Thymus (tissue), 11 donors: ENCODE results near the gene KIAA1755. TPM values are rescaled to one million over a fixed set of nuclear protein-coding genes. Genes with fewer than 3 reads are reported as not detected.

Source experiments
- DNase-seq, 9 donors: peaks; one replicate each; pipeline ENCODE4 v3.0.0-alpha.2; 2013; ENCODE audit warnings: low spot score in 9 of 9, low read depth in 6 of 9, missing footprints in 1 of 9
- H3K27ac ChIP-seq, 2 donors: one replicate each; pipeline ENCODE4 v1.5.1; 2013; ENCODE audit warnings: control low read depth in 1 of 2, low read depth in 1 of 2, low read length in 1 of 2, mild to moderate bottlenecking in 1 of 2, moderate library complexity in 1 of 2
- H3K27me3 ChIP-seq, 2 donors: one replicate each; pipeline ENCODE4 v1.5.1; 2013; ENCODE audit warnings: low read length in 1 of 2; ENCODE audit not compliant: control insufficient read depth in 2 of 2, insufficient read depth in 1 of 2
- H3K36me3 ChIP-seq, 2 donors: one replicate each; pipeline ENCODE4 v1.5.1; 2013; ENCODE audit warnings: low read length in 1 of 2, mild to moderate bottlenecking in 1 of 2, moderate library complexity in 1 of 2; ENCODE audit not compliant: control insufficient read depth in 2 of 2, insufficient read depth in 2 of 2
- H3K4me1 ChIP-seq, 2 donors: one replicate each; pipeline ENCODE4 v1.5.1; 2013; ENCODE audit warnings: low read length in 2 of 2; ENCODE audit not compliant: control insufficient read depth in 2 of 2, insufficient read depth in 2 of 2
- H3K4me3 ChIP-seq, 2 donors: one replicate each; pipeline ENCODE4 v1.5.1; 2013; ENCODE audit warnings: low read length in 2 of 2, control low read depth in 1 of 2, mild to moderate bottlenecking in 1 of 2
- H3K9me3 ChIP-seq, 2 donors: one replicate each; pipeline ENCODE4 v1.5.1; 2013; ENCODE audit warnings: low read length in 1 of 2, mild to moderate bottlenecking in 1 of 2; ENCODE audit not compliant: control insufficient read depth in 2 of 2, insufficient read depth in 1 of 2
- WGBS: extraction: QIAGEN DNeasy Blood & Tissue Kit; methylation state at CpG from one replicate; pipeline ENCODE4 v1.1.7; 2013; 5-methylcytosine and 5-hydroxymethylcytosine counted together
- polyA plus RNA-seq: library from polyadenylated mRNA; stranded (reverse); fragments of 200-250 nt; gene quantifications from one replicate; pipeline ENCODE4 v1.2.3, GENCODE V29; 2013
- total RNA-seq: library from RNA; stranded (reverse); fragments of 120-200 nt; gene quantifications from one replicate; pipeline ENCODE4 v1.2.4, GENCODE V29; 2013
- donor health status: healthy.

The KIAA1755 gene
- total and polyA plus RNA-seq, 2 donors, result 0.66 to 5.5 TPM

DNA sequence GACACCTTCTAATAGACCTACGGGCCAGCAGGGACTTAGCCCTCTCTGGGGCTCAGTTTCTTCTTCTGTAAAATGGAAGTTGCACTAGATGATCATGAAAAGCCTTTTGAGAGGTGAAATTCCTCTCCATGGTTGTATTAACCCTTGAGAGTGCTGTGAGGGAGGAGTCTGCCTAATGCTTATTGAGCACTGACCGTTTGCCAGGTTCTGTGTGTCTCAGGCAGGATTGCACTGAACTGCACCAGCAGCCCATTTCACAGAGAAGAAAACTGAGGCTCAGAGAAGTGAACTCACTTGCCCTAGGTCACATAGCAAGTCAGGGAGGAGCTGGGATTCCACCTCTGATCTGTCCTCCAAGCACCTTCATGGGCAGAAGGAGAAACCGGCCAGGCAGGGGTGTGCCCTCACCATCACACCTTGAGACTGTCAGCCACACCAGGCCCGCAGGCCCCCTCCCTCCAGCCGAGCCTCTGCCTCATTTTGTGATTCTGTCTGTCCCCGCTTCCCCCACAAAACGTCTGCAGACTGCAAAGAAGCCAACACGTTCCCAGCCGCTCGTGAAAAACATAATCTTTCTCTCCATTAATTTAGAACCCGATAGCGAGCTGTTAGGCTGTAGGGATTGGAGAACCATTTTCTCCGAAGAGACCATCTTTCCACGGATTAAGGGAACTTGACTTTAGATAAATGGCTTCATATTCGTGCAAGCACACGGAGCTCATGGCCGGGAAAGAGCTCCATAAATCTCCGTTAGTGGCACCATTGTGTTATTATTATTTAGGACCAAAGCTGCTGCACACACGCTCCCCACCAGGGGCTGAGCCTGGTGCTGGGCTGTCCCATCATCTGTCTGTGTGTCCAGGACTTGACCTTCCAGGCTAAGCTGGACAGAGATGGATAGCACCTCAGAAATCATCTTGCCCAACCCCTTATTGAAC, 46.0 kb downstream of the KIAA1755 start:
- DNase-seq, result no peak
- WGBS, result 77% methylated on average over 19 of the region's 19 CpGs
- Histone ChIP-seq H3K9me3 (no peaks in the 10 kb centered on the region), H3K4me1 (peaks cover 0 to 2% of the 10 kb centered on the region in 2 donors), H3K36me3 (no peaks in the 10 kb centered on the region), H3K27ac (no peak overlapping the region), H3K27me3 (no peaks in the 10 kb centered on the region), H3K4me3 (no peak overlapping the region)

DNA sequence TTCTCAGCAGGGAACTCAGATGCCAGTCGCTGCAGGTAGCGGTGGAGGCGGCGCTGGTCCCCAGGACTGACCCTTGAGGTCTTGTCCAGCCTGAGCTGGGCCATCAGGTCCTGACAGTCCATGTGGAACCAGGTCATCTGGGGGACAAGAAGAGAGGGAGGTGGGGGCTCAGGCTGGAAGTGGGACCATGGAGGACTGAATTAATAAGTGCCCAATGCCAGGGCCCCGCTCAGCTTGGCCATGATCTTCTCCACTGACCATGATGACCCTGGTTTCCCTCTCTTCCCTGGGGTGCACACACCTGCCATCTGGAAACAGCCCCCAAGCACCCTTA, 47.0 kb downstream of the KIAA1755 start:
- no peaks in the 10 kb centered on the region for H3K9me3 ChIP-seq
- no peaks in the 10 kb centered on the region for H3K36me3 ChIP-seq
- no peaks in the 10 kb centered on the region for H3K27me3 ChIP-seq
- H3K4me1 ChIP-seq, result no peaks in the 10 kb centered on the region
- WGBS, result 99% methylated on average over 5 of the region's 5 CpGs
- H3K4me3 ChIP-seq, result no peak overlapping the region
- DNase-seq, result no peak
- H3K27ac ChIP-seq, result no peak overlapping the region

DNA sequence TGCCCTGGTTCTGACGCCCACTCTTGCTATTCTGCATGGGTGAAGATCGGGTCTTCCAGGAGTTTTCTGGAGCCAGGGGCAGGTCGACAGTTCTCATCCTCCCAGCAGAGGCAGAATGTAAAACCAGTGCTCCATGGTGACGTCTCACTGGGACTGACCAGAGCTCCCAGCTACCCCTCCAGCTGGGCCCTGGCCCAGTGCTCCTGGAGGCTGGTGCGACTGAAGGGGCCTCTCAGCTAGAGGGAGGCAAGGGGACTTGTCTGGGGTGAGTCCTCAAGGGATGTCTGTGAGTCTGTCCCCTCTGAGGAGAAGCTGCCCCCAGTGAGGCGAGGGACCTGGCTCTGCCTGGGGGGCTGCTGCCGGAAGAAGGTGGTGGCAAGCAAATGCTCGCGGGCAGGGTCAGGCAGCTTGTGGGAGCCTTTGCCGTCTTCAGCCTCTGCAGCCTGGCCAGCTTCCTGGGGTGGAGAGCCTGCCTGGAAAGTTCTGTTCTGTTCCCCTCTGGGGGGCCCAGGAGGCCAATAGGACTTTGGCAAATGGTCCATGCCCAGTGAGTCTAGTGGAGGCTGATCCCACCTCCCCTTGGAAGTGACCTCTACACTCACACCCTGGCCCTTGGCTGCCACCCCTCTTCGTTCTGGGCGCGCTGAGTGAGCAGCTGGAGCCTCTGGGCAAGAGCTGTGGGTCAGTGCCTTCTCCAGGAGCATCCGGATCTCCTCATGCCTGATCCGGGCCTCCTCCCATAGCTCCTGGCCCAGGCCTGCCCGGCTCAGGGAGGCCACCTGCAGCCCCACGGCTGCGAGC, 47.5 kb downstream of the KIAA1755 start:
- Histone ChIP-seq H3K27ac (no peak overlapping the region), H3K4me3 (no peak overlapping the region), H3K4me1 (no peaks in the 10 kb centered on the region), H3K9me3 (no peaks in the 10 kb centered on the region), H3K27me3 (no peaks in the 10 kb centered on the region), H3K36me3 (no peaks in the 10 kb centered on the region)
- 83% methylated on average over 18 of the region's 18 CpGs for WGBS
- no peak for DNase-seq

DNA sequence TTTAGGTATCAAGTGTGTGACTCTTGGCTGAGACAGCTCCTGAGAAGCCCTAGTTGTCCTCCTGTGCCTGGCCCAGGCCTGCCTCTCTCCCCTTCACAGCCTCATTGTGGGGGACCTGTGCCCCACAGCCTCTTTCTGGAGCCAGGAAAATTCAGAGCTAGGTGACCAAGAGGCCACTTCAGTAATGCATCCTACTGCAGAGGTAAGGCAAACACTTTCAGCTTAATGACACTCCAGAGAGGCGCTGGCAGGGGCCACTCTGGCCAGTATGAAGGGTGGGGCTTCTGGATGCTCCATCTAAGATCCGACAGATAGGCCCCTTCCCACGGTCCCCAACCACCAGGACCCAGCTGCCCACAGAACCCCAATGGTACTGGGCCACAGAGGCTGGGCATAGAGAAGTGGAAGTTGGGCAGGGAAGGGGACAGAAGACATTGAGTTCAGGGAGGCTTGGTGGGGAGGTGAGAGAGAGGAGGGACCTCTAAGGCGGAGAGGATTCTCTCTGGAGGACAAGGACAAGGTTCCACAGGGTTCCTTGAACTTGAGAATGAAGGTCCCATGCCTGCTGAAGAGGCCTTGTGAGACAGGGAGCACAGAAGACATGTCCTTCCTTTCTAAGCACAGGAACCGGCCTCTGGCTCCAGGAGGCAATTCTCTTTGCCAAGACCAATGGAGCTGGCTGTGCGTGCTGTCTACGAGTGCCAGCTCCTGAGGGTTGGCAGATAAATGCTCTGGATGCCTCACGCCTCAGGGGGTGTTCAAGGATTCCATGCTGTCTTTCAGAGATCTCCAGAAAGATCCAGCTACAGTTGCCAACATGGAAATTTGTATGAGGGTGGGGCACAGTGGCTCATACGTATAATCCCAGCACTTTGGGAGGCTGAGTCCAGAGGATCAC, 49.1 kb downstream of the KIAA1755 start:
- Histone ChIP-seq H3K4me1 (no peaks in the 10 kb centered on the region), H3K27ac (no peak overlapping the region)
- WGBS, result 83% methylated on average over 9 of the region's 9 CpGs

DNA sequence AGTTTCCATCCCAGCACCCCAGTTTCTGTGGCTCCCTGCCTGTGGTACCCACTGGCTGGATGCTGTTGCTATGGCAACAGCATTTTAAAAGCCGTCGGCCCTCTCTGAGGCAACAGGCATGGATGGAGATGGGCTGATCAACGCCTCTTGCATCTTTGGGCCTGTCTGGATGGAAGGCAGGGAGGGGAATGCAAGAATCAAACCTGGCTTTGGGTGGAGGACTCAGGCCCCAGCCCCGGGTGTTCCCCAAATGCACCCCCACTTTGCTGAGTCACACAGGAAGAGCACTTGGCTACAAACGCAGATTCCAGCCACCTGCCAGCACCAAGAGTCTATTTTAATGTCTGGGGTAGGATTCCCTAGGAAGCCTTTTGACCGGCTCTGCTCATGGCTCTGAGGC, 49.8 kb downstream of the KIAA1755 start:
- no peaks in the 10 kb centered on the region for H3K36me3 ChIP-seq
- H3K27ac ChIP-seq, result no peak overlapping the region
- 49% methylated on average over 6 of the region's 6 CpGs for WGBS
- no peak for DNase-seq
- no peak overlapping the region for H3K4me3 ChIP-seq
- H3K9me3 ChIP-seq, result no peaks in the 10 kb centered on the region
- H3K4me1 ChIP-seq, result no peaks in the 10 kb centered on the region
- no peaks in the 10 kb centered on the region for H3K27me3 ChIP-seq

More for the DNA sequence above, 49.1 kb downstream of the KIAA1755 start:
- H3K4me3 ChIP-seq, result no peak overlapping the region
- no peaks in the 10 kb centered on the region for H3K9me3 ChIP-seq
- no peaks in the 10 kb centered on the region for H3K27me3 ChIP-seq
- no peaks in the 10 kb centered on the region for H3K36me3 ChIP-seq
- no peak for DNase-seq

DNA sequence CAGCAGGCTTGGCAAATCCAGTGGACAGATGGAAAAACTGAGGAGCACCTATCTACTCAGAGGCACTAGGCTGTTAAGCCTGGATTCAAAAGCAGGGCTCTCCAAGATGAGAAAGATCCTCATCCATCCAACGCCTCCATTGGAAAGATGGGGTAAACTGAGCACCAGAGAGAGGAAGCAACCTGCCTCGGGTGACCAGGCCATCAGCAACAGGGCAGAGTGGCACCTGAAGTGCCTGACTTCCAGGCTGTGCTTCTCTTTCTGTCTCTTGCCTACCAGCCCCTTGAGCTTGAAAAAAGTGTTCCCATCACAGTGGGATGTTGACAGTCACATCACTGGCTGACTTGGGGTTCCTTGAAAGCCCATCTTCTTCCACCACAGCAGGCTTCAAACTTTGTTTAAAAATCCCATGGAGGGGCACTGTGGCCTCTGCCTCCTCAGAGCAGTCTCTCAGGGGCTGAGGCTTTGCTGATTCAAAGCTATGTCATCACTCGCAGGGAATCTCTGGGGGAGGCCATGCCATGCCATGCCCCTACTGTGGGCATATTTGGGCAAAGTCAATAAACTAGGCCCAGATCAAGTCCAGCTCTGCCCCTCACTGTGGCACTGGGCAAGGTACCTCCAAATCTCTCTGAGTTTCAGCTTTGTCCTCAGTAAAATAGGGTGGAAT, 50.7 kb downstream of the KIAA1755 start:
- no peaks in the 10 kb centered on the region for H3K4me1 ChIP-seq
- no peaks in the 10 kb centered on the region for H3K36me3 ChIP-seq
- no peaks in the 10 kb centered on the region for H3K27me3 ChIP-seq
- no peaks in the 10 kb centered on the region for H3K9me3 ChIP-seq
- H3K4me3 ChIP-seq, result no peak overlapping the region
- no peak overlapping the region for H3K27ac ChIP-seq
- DNase-seq, result no peak
- 92% methylated on average over 3 of the region's 3 CpGs for WGBS

DNA sequence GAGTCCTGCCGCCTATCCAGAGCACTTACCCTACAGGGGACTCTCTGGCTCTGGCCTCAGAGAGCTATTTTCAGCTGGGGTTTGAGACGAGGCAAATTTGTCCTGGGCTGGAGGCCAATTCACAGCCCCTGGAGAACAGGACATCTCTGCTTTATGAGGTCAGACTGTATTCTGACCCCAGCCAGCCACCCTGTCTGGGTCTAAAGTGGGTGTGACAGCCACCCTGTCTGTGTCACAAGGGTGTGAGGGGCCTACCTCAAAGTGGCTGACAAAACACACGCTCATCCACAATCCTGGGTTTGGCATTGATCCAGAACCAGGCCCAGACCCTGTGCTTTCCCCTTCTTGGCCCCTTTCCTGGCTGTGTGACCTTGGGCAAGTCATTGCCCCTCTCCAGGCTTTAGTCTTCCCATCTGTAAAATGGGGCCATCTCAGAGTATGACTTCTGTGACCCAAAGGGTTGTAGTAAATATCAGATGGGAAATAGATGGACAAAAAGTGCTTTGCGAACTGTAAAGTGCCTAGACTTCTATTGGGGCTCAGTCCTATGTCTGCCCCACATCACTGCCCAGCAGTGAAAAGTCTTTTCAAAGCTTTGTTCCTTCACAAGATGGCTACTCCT, 51.4 kb downstream of the KIAA1755 start:
- WGBS, result 84% methylated on average over 4 of the region's 4 CpGs
- Histone ChIP-seq H3K36me3 (no peaks in the 10 kb centered on the region), H3K4me1 (no peaks in the 10 kb centered on the region), H3K4me3 (no peak overlapping the region), H3K9me3 (no peaks in the 10 kb centered on the region), H3K27ac (no peak overlapping the region), H3K27me3 (no peaks in the 10 kb centered on the region)
- no peak for DNase-seq

DNA sequence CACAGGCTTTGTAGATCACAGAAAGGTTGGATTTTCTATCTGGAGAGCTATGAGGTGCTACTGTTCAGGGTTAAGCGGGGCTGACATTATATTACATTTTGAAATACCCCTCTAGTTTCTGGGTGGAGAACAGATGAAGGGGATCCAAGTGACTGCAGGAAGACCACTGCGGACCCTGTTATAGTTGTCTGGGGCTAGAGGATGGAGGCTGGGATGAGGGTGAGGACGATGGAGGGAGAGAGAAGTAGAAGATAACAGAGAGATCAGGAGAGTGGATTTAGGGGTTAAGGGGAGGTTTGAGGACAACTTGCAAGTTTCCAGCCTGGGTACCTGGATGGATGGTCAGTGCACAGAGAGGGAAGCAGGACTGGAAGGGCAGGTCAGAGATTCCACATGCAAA, 52.0 kb downstream of the KIAA1755 start:
- Histone ChIP-seq H3K4me1 (no peaks in the 10 kb centered on the region), H3K4me3 (no peak overlapping the region), H3K36me3 (no peaks in the 10 kb centered on the region), H3K27me3 (no peaks in the 10 kb centered on the region), H3K27ac (no peak overlapping the region), H3K9me3 (no peaks in the 10 kb centered on the region)
- no peak for DNase-seq
- WGBS, result 95% methylated on average over 3 of the region's 3 CpGs
